Measurements from ENCODE around the gene MARS2.
"Not testable (repeated sequence)": the region's sequence is repeated elsewhere in the genome, so short reads cannot be mapped to it uniquely, and the experiment has no call there.

Gene MARS2

GRCh38 chr2:197706839-197707207 is 1.7 kb downstream of the MARS2 start:
- no peak for DNase-seq (ENCODE audit: low spot score)

GRCh38 chr2:197707316-197708213 is 2.4 kb downstream of the MARS2 start:
- DNase-seq (ENCODE audit: low spot score), result peak; percentile 61

- no peak for DNase-seq (ENCODE audit: low spot score)
Measured at GRCh38 chr2:197708331-197708730, 3.2 kb downstream of the MARS2 start.

GRCh38 chr2:197709140-197709539 is 4.0 kb downstream of the MARS2 start:
- DNase-seq (ENCODE audit: low spot score), result not testable (repeated sequence)

- no peak for DNase-seq (ENCODE audit: low spot score)
Measured at GRCh38 chr2:197710424-197711042, 5.4 kb downstream of the MARS2 start.

GRCh38 chr2:197711578-197711977 is 6.4 kb downstream of the MARS2 start:
- no peak for DNase-seq (ENCODE audit: low spot score)

GRCh38 chr2:197713271-197713670 is 8.1 kb downstream of the MARS2 start:
- no peak for DNase-seq (ENCODE audit: low spot score)

GRCh38 chr2:197717863-197718262 is 12.7 kb downstream of the MARS2 start:
- DNase-seq (ENCODE audit: low spot score), result no peak

GRCh38 chr2:197727011-197727410 is 21.8 kb downstream of the MARS2 start:
- DNase-seq (ENCODE audit: low spot score), result no peak

- DNase-seq (ENCODE audit: low spot score), result not testable (repeated sequence)
Measured at GRCh38 chr2:197728555-197729544, 23.7 kb downstream of the MARS2 start.

- no peak for DNase-seq (ENCODE audit: low spot score)
Measured at GRCh38 chr2:197740200-197740599, 35.0 kb downstream of the MARS2 start.
